ENCODE measurements around the gene TNKS1BP1. TPM values are rescaled to one million over a fixed set of nuclear protein-coding genes. Genes with fewer than 3 reads are reported as not detected.
"Not testable (repeated sequence)": the region's sequence is repeated elsewhere in the genome, so short reads cannot be mapped to it uniquely, and the experiment has no call there.

The TNKS1BP1 gene
- total RNA-seq, 1 donor from 2014 or later: 122 TPM

- H3K4me1 Mint-ChIP-seq (ENCODE audit: unreplicated experiment): peaks cover 18% of the 10 kb centered on the region
- TF ChIP-seq, protein P1, sequence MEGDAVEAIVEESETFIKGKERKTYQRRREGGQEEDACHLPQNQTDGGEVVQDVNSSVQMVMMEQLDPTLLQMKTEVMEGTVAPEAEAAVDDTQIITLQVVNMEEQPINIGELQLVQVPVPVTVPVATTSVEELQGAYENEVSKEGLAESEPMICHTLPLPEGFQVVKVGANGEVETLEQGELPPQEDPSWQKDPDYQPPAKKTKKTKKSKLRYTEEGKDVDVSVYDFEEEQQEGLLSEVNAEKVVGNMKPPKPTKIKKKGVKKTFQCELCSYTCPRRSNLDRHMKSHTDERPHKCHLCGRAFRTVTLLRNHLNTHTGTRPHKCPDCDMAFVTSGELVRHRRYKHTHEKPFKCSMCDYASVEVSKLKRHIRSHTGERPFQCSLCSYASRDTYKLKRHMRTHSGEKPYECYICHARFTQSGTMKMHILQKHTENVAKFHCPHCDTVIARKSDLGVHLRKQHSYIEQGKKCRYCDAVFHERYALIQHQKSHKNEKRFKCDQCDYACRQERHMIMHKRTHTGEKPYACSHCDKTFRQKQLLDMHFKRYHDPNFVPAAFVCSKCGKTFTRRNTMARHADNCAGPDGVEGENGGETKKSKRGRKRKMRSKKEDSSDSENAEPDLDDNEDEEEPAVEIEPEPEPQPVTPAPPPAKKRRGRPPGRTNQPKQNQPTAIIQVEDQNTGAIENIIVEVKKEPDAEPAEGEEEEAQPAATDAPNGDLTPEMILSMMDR (conservative IDR thresholded peaks at IDR 0.05): no peak
- H3K27me3 Mint-ChIP-seq: no peaks in the 10 kb centered on the region
- peaks cover 5% of the 10 kb centered on the region for H3K9me3 Mint-ChIP-seq
- no peak for DNase-seq (ENCODE audit: extremely low spot score, unreplicated experiment)
- H3K36me3 Mint-ChIP-seq: peaks cover 30% of the 10 kb centered on the region
- H3K27ac Mint-ChIP-seq: peak overlapping the region; percentile 62
- H3K4me3 Mint-ChIP-seq: peak overlapping the region; percentile 73
Observed at GRCh38 chr11:57294225-57295131, 30.3 kb downstream of the TNKS1BP1 start.

DNA sequence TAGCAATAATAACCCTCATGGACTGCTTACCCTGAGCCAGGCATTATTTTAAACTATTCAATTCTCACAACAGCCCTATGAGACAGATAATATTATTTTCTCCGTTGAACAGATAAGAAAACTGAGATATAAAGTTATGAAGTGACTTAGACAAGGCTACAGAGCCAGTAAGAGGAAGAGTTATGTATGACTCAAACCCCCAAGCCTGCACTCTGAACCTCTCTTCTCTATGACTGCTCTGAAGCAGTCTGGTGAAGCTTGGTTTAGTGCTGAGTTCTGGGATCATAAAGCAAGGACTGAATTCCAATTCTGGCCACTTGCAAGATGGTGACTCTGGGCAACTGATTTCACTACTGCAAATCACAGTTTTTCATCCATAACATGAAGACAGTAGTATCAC, 34.5 kb downstream of the TNKS1BP1 start:
- Mint-ChIP-seq H3K27ac (peak overlapping the region; percentile 70), H3K27me3 (no peaks in the 10 kb centered on the region), H3K9me3 (no peaks in the 10 kb centered on the region), H3K4me3 (no peak overlapping the region), H3K36me3 (peaks cover 4% of the 10 kb centered on the region), H3K4me1 (ENCODE audit: unreplicated experiment) (peaks cover 31% of the 10 kb centered on the region)
- DNase-seq (ENCODE audit: extremely low spot score, unreplicated experiment): no peak
- TF ChIP-seq, protein P1 (conservative IDR thresholded peaks at IDR 0.05): no peak

DNA sequence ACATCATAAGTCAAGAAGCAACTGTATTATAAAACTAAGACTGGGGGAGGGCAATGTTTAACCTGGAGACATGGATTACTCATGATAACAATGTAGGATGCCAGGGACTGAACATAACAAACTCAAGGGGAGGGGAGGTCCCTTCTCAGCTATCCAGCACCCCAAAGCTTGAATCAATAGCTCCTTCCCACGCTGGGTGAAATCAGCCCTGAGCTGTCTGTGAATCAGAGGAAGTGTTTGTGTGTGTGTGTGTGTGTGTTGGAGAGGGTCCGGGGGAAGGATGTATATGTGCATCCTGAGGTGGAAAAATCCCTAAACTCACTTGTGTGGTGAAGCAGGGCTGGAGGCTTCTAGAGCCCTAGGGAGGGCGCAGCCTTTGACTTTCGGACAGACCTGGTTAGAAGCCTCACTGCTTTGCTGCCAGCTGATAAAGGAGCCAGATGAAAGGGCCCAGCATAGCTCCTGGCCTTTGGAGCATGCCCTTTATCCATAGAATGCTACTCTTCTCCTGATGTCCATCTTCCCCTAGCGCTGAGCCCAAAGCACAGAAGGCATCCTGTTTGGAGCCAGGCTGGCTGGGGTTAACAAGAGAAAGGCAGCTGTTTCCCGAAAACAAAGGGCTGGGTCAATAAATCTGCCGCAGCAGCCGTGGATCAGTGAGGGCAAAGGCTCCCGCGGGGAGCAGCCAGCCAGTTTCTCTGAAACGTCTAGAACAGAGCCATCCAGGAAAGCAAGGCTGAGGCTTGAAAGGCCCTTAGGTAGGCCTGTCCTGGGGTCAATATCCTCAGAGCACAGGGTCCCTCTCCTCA, 35.8 kb downstream of the TNKS1BP1 start:
- Mint-ChIP-seq H3K4me1 (ENCODE audit: unreplicated experiment) (peaks cover 32% of the 10 kb centered on the region), H3K27me3 (no peaks in the 10 kb centered on the region), H3K4me3 (peak overlapping the region; percentile 57), H3K27ac (peak overlapping the region; percentile 70), H3K9me3 (no peaks in the 10 kb centered on the region), H3K36me3 (no peaks in the 10 kb centered on the region)
- TF ChIP-seq, protein P1 (conservative IDR thresholded peaks at IDR 0.05): no peak
- no peak for DNase-seq (ENCODE audit: extremely low spot score, unreplicated experiment)

- DNase-seq (ENCODE audit: extremely low spot score, unreplicated experiment): no peak
- TF ChIP-seq, protein P1 (conservative IDR thresholded peaks at IDR 0.05): no peak
- H3K36me3 Mint-ChIP-seq: no peaks in the 10 kb centered on the region
- no peak overlapping the region for H3K27ac Mint-ChIP-seq
- H3K4me3 Mint-ChIP-seq: no peak overlapping the region
- H3K27me3 Mint-ChIP-seq: no peaks in the 10 kb centered on the region
- H3K4me1 Mint-ChIP-seq (ENCODE audit: unreplicated experiment): peaks cover 28% of the 10 kb centered on the region
- H3K9me3 Mint-ChIP-seq: no peaks in the 10 kb centered on the region
Observed at GRCh38 chr11:57287884-57288283, 36.9 kb downstream of the TNKS1BP1 start.

DNA sequence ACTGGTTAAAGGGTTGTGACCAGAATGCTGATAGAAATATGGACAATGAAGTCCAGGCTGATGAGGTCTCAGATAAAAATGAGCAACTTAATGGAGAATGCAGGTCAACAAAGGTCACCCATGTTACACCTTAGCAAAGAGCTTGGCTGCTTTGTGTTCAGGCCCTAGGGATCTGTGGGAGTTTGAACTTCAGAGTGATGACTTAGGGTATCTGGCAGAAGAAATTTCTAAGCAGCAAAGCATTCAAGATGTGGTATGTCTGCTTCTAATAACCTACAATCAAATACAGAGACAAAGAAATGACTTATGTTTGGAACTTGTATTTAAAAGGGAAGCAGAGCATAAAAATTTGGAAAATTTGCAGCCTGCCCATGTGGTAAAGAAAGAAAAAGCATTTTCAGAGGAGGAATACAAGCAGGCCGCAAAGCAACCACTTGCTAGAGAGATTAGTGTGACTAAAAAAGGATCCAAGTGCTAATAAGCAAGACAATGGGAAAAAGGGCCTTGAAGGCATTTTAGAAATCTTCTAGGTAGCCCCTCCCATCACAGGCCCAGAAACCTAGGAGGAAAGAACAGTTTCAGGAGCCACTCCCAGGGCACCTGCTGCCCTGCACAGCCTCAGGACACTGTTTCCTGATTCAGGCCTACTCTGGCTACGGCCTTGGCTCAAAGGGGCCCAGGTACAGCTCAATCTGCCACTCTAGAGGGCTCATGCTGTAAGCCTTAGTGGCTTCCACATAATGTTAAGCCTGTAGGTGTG, 41.3 kb downstream of the TNKS1BP1 start:
- H3K9me3 Mint-ChIP-seq: no peaks in the 10 kb centered on the region
- no peak overlapping the region for H3K4me3 Mint-ChIP-seq
- TF ChIP-seq, protein P1 (conservative IDR thresholded peaks at IDR 0.05): no peak
- peaks cover 18% of the 10 kb centered on the region for H3K4me1 Mint-ChIP-seq (ENCODE audit: unreplicated experiment)
- H3K27ac Mint-ChIP-seq: no peak overlapping the region
- no peak for DNase-seq (ENCODE audit: extremely low spot score, unreplicated experiment)
- no peaks in the 10 kb centered on the region for H3K36me3 Mint-ChIP-seq
- no peaks in the 10 kb centered on the region for H3K27me3 Mint-ChIP-seq

- H3K27ac Mint-ChIP-seq; H3K27me3 Mint-ChIP-seq; H3K36me3 Mint-ChIP-seq; H3K9me3 Mint-ChIP-seq; DNase-seq (ENCODE audit: extremely low spot score, unreplicated experiment); H3K4me3 Mint-ChIP-seq: not testable (repeated sequence)
- H3K4me1 Mint-ChIP-seq (ENCODE audit: unreplicated experiment): peaks cover 24% of the 10 kb centered on the region
Observed at GRCh38 chr11:57281546-57281945, 43.2 kb downstream of the TNKS1BP1 start.

All from type B pancreatic cell (in vitro differentiated cells).